AG08396 (cell line): ENCODE measurements around the gene BLOC1S4.

Experiments
- DNase-seq: peaks from one replicate; pipeline ENCODE4 v3.0.0; 2012; ENCODE audit warnings: low spot score, mixed read lengths

The BLOC1S4 gene

GRCh38 chr4:6692379-6692778 is 23.6 kb upstream of the BLOC1S4 start:
- DNase-seq, result no peak

DNA sequence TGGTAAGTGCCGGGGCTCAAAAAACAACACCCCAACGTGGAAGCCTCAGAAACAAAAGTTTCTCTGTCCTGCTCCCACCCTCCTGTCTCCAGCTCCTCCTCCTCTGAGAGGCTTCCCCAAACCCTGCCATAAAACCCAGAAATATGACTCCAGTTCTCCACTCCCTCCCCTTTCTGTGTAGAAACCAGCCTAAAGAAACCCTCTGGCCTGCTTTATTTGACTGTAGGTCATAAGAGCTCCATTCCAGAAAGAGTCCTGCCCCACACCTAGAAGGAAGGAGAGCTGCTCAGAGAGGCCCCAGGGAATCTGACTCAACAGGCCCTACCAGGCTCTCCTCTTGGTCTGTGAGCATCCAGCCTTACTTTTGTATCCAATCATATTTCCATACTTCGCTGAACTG is 23.2 kb upstream of the BLOC1S4 start:
- DNase-seq, result no peak

DNA sequence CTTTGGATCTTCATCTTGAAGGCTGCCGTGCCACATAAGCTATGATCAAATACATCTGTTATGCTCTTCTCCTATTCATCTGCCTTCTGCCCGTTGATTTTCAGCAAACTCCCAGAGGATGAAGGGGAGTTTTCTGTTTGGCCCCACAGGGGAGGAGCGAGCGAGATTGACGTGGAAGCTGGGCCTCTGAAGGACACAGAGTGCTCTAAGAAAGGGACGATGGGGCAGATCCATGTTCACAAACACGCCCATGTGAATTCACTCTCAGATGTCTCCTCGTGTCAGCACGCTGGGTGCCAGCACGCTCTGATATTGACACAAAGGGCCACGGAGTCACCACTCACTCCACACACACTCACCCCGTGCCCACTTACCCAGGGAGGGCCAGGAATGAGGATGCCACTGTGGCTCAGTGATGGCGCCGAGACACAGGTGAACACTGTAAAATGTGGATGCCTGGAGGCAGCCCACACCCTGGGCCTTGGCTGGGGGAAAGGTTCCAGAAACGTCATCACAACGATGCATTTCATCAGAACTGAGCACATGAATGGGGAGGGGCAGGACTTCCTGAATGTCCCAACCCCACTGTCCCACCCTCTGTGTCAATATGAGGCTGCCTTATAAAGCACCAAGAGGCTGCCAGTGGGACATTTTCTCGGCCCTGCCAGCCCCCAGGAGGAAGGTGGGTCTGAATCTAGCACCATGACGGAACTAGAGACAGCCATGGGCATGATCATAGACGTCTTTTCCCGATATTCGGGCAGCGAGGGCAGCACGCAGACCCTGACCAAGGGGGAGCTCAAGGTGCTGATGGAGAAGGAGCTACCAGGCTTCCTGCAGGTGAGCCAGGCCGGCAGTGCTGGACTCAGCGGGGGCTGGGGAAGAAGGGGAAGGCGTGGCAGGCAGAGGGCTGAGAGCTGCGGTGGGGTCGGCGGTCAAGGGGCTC is 22.5 kb upstream of the BLOC1S4 start, which contains the start of gene S100P:
S100P (plus strand) TSS at position 648 of the 946 bp plus-strand sequence; CDS start at position 703, 55 bp downstream.
- DNase-seq, result no peak

DNA sequence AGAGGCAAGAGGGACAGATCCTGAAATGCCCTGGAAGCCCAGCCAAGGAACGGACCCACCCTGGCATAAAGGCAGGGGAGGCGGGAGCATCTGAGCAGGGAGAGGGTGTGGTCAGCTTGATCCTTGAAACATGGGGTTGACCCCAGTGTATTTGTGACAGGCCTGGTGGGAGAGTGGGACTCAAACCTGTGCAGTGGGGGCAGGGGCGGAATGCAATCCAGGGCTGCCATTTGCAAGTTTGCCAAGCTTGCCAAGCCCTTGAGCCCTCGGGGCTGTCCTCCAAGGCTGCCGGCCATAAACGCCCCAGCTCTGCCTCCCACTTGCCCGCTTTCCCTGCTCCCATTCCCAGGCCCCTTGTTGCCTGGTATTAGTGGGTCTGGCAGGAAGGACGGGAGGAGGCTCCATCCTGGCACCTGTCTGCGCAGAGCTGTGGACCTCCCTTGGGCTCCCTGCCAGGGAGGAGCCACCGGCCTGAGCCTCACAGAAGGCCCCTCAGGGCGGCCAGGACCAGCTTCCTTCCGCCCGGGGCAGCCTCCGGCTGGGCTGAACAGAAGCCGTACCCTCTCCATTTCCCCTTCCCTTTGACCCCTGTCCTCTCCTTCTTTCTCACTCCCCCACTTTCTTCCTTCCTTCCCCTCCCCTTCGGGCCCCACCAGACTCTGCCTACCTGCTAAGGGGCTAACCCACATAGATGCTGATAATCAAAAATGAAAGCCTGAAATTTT is 21.6 kb upstream of the BLOC1S4 start:
- DNase-seq, result no peak

GRCh38 chr4:6695660-6696610 is 20.0 kb upstream of the BLOC1S4 start:
- no peak for DNase-seq

DNA sequence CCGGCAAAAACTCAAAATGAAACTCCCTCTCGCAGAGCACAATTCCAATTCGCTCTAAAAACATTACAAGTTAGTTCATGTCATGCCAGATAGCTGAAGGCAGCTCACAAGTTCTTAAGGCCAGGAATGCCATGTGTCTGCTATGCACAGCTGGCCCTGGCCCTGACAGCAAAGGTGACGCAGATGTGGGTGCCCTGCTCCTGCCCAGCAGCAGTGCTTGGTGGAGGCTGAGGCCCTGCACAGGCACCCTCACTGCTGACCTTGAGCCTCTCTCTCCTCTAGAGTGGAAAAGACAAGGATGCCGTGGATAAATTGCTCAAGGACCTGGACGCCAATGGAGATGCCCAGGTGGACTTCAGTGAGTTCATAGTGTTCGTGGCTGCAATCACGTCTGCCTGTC is 19.4 kb upstream of the BLOC1S4 start:
- DNase-seq, result no peak

DNA sequence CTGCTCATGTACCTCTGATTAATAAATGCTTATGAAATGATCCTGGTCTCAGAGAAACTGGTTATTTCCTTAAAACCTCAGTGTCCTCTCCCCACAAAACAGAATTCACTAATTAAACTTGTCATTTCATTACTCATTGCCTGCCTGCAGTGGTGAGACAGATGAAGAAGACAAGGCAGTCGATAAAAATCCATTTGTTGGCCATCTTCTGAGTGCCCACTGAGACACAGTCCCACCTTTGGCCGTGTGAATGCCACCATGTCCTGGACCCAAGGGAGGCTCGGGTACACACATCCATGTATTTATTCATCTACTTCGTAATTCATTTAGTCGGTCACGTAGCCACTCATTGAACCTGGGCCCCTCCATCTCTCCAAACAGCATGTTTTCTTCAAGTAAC is 18.8 kb upstream of the BLOC1S4 start:
- DNase-seq, result no peak

- DNase-seq, result no peak
These were observed 16.6 kb upstream of the BLOC1S4 start for GRCh38 chr4:6699388-6699787.

DNA sequence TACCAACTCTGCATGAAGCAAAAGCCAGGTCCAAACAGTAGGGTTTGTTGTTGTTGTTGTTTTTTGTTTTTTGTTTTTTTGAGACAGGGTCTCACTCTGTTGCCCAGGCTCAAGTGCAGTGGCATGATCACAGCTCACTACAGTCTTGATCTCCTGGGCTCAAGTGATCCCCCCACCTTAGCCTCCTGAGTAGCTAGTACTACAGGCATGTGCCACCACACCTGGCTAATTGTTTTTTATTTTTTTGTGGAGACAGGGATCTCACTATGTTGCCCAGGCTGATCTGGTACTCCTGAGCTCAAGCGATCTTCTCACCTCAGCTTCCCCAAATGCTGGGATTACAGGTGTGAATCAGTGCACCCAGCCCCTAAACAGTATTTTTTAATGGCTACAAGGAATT is 16.1 kb upstream of the BLOC1S4 start:
- DNase-seq, result no peak

DNA sequence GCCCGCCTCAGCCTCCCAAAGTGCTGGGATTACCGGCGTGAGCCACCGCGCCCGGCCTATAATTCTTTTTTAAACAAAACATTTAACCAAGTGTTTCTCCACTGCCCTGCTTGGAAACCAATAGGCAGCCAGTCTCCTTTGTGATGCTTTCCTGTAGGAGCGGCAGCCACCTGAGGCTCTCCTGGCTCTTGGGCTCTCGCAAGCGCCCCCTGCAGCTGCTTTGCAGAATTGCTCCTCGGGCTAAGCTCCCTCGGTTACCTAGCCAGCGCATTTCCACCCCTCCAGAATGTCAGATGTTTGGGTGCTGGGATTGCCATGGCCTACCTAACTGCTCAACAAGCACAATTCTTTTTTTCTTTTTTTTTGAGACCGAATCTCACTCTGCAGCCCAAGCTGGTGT is 14.6 kb upstream of the BLOC1S4 start:
- DNase-seq, result no peak

DNA sequence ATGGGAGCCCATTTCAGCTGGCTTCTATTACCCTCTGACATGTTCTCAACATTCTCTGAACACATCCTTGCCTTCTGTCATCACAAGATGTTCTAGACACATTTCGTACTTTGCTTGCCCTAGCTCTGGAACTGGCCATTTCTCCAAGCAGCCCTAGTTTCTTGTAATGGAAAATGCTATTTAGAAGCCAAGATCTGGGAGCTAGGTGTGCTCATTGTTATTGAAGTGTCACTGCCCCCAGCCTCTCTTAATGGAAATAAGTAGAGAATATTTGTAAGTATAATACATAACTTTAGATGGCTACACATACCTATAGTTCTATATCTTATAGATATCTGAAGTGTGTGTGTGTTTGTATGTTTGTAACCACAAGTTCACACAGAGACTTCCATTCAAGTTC is 13.2 kb upstream of the BLOC1S4 start:
- no peak for DNase-seq

DNA sequence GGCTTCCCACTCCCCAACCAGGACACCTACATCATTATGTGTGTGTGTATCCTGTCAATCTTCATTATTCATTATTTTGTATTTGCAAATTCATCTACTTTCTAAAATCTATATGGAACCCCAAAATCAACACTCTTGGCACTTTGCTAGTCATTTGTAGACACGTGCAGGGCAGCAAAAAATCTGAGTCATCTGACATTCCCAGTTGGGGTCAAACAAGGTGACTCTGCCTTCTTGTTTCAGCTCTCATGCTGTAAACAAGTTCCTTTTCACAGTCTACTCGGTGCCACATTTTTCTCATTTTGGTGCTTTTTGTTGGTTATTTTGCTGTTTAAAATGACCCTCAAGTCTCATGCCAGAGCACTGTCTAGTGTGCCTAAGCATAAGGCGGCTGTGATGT is 12.2 kb upstream of the BLOC1S4 start:
- no peak for DNase-seq

- no peak for DNase-seq
These were observed 10.3 kb upstream of the BLOC1S4 start for GRCh38 chr4:6705646-6706045.

DNA sequence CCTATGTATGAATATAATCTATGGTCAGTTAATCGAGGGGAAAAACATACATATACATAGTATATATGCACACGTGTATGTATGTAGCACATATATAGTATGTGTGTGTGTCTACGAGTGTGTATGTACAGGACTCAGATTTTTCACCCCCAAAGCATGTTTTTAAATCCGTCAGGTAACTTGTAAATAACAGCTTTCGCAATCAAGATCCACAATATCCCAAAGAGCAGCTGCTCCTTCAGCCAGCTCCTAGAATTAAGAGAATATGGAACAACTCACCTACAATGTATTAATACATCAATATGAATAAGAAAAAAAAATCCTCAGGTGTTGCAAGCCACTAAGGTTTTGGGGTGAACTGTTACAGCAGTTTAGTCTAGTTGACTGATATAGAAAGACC is 9.8 kb upstream of the BLOC1S4 start:
- DNase-seq, result no peak

DNA sequence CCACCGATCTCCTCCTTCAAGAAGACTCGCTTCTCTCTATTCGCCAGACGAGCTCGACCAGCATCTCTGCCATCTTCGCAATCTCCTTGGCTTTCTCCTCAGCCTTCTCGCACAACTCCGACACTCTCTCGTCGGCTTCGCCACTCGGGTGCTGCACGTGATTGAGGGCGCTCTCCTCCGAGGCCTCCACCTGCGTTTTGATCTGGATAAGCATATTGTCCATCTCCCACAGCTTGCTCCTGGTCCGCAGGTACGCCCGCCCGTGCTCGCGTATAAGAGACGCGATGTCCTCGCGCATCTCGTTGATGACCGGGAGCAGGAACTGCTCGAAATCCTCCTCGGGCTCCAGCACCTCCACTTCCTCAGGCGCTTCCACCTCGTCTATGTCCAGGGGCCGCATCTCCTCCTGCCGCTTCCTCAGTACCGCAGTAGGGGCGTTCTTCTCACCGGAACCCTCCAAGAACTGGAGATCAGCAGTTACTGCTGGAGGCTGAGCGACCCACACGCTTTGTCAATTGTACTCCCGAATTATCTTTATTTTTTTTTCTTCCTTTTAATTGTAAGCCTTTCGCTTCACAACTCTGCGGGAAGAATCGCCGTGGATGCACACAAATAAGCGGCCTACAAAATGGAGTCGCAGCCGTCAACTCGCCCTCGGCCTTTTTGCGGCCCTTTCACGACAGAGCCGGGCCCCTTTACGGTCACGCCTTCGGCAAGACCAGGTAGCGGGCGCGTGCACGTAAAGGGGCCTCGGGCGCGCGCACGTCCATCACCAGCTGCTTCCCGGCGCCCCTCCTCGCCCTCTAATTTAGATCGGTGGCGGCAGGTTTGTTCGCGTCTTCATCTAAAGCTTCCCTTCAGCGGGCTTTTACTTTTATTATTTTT is 6.5 kb upstream of the BLOC1S4 start, which contains the start of gene MRFAP1L1:
MRFAP1L1 (minus strand) TSS at position 636 of the 885 bp plus-strand sequence; CDS start at position 400, 236 bp downstream.
- DNase-seq, result peak; percentile 94

GRCh38 chr4:6710282-6710681 is 5.7 kb upstream of the BLOC1S4 start:
- DNase-seq, result no peak

DNA sequence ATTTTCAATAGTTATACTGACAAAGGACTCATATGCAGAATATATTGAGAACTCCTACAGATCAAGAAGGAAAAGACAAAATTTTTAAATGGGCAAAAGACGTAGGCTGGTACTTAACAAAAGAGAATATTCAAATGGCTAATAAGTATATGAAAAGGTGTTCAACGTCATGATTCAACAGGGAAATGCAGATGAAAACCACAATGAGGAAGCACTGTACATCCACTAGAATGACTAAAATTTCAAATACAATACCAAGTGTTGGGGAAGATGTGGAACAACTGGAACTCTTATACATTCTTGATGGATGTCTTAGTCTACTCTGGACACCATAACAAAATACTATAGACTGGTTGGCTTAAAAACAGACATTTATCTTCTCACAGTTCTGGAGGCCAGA is 5.0 kb upstream of the BLOC1S4 start:
- no peak for DNase-seq

- no peak for DNase-seq
These were observed 1.0 kb upstream of the BLOC1S4 start for GRCh38 chr4:6714954-6715353.

GRCh38 chr4:6715704-6716017 is 313 bp upstream of the BLOC1S4 start:
- DNase-seq, result no peak

DNA sequence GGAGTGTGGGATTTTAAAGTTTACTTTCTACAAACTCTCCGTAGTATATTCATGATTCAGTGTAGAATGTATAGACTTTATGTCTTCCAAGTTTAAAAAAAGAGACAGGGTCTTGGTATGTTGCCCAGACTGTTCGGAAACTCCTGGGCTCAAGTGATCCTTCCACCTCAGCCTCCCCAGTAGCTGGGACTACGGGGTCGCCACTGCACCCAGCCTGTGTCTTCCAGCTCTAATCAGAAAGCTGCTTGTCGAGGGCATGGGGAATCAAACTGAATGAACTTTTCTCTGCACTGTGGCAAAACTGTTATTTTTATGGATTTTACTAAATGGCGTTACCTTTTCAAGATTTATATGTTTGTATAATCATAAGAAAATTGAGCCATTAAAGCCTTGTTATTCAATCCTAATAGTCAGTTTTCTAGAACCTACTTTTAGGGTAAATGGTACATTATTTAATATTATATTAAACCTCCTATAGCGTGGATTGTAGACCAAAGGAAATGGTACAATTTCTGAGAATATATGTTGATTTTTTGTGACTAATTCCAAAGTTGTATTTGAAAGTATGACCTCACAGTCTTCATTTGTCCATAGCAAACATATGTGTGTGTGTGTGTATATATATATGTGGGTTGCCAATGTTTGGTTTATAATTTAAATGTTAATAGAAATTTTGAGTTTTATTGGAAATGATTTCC is 1.1 kb downstream of the BLOC1S4 start:
- no peak for DNase-seq
